ENCODE results near the gene ANKS1B. TPM values are rescaled to one million over a fixed set of nuclear protein-coding genes. Genes with fewer than 3 reads are reported as not detected.

Gene ANKS1B
- total and polyA plus RNA-seq, 2 of the 4 experiments (the other 2 are of a cell fraction): 0.17 to 0.18 TPM

- TF ChIP-seq RCOR1 (IDR thresholded peaks at IDR 0.05; ENCODE audit: insufficient replicate concordance, low read length) (no peak), CHD1 (IDR thresholded peaks at IDR 0.05; ENCODE audit: low read depth, low read length) (no peak), FOS (IDR thresholded peaks at IDR 0.05; ENCODE audit: low read depth, low read length) (no peak), CEBPB (IDR thresholded peaks at IDR 0.05; ENCODE audit: low read depth, low read length) (no peak)
Measured at GRCh38 chr12:99981639-99982190, 3.0 kb downstream of the ANKS1B start (continued).

GRCh38 chr12:99979471-99979870, 5.3 kb downstream of the ANKS1B start:
- intact Hi-C loops (cut with micrococcal nuclease) (no loop called here), dilution Hi-C loops (cut with HindIII; ENCODE audit: low sequenced_read_pairs, unreplicated experiment) (no loop called here), in situ Hi-C loops (cut with MboI; ENCODE audit: low sequenced_read_pairs) (no loop called here)
- ChIA-PET CTCF (no interaction called here), POLR2A (ENCODE audit: unreplicated experiment) (no interaction called here)
- Histone ChIP-seq H4K20me1 (ENCODE audit: insufficient read depth, low read length) (no peaks in the 10 kb centered on the region), H3K79me1 (ENCODE audit: low read depth in 1 of 2, low read length in 2 of 2) (no peaks in the 10 kb centered on the region), H3K14ac (replicated peaks; ENCODE audit: low read depth, low read length) (no peak overlapping the region), H4K8ac (ENCODE audit: low read depth in 2 of 2, low read length in 2 of 2) (no peak overlapping the region), H3K4me1 (ENCODE audit: control insufficient read depth, insufficient read depth, low read length) (no peaks in the 10 kb centered on the region), H2BK120ac (ENCODE audit: low read depth, low read length) (no peak overlapping the region), H3K56ac (ENCODE audit: extremely low read depth, insufficient read depth, low read length) (no peak overlapping the region), H3K27me3 (ENCODE audit: control insufficient read depth, insufficient read depth, low read length) (peaks cover 5% of the 10 kb centered on the region), H3K18ac (ENCODE audit: low read depth, low read length) (no peak overlapping the region), H3K4me2 (ENCODE audit: low read depth, low read length) (no peak overlapping the region), H2AK5ac (ENCODE audit: low read depth, low read length) (no peak overlapping the region), H3K36me3 (ENCODE audit: control insufficient read depth, insufficient read depth, low read length) (no peaks in the 10 kb centered on the region), H3K9me1 (ENCODE audit: insufficient read depth, low read length) (no peaks in the 10 kb centered on the region), H3K9me3 (ENCODE audit: control insufficient read depth, insufficient read depth, low read length) (no peaks in the 10 kb centered on the region), H2AK9ac (replicated peaks; ENCODE audit: low read depth, low read length, poor library complexity) (no peak overlapping the region), H2BK20ac (ENCODE audit: low read depth, low read length) (no peak overlapping the region), H3K27ac (ENCODE audit: insufficient read depth, low read length) (no peak overlapping the region), H2AFZ (replicated peaks; ENCODE audit: low read length, poor library complexity) (no peak overlapping the region), H2BK15ac (ENCODE audit: low read depth, low read length) (no peak overlapping the region), H2BK5ac (ENCODE audit: low read depth, low read length, poor library complexity, severe bottlenecking) (no peak overlapping the region), H4K5ac (ENCODE audit: low read depth, low read length) (no peak overlapping the region), H4K91ac (ENCODE audit: insufficient read depth, low read depth, low read length) (no peak overlapping the region), H3K4me3 (ENCODE audit: insufficient read depth, low read depth, low read length) (no peak overlapping the region), H3K9ac (ENCODE audit: low read depth, low read length) (no peak overlapping the region), H3K4ac (ENCODE audit: low read depth, low read length) (no peak overlapping the region), H3K23ac (ENCODE audit: low read depth, low read length) (no peak overlapping the region)
- TF ChIP-seq NFE2L2 (IDR thresholded peaks at IDR 0.05; ENCODE audit: low read depth, low read length) (no peak), MAFK (IDR thresholded peaks at IDR 0.05; ENCODE audit: low read depth, low read length) (no peak), SMC3 (IDR thresholded peaks at IDR 0.05; ENCODE audit: low read depth, low read length) (no peak), BHLHE40 (IDR thresholded peaks at IDR 0.05; ENCODE audit: low read depth, low read length) (no peak), POLR2A (IDR thresholded peaks at IDR 0.05; ENCODE audit: low read depth, low read length) (no peak), MAZ (IDR thresholded peaks at IDR 0.05; ENCODE audit: borderline replicate concordance, low read depth, low read length) (no peak), ELK1 (IDR thresholded peaks at IDR 0.05; ENCODE audit: borderline replicate concordance, low read depth, low read length) (no peak), RFX5 (IDR thresholded peaks at IDR 0.05; ENCODE audit: low read depth, low read length) (no peak), USF2 (IDR thresholded peaks at IDR 0.05; ENCODE audit: low read depth, low read length) (no peak), CTCF (conservative IDR thresholded peaks at IDR 0.05; ENCODE audit: low read depth, low read length) (no peak), CEBPB (IDR thresholded peaks at IDR 0.05; ENCODE audit: low read depth, low read length) (no peak), FOS (IDR thresholded peaks at IDR 0.05; ENCODE audit: low read depth, low read length) (no peak), RCOR1 (IDR thresholded peaks at IDR 0.05; ENCODE audit: insufficient replicate concordance, low read length) (no peak)
- no TSS peak for BruUV-seq (replicated peaks)
- ATAC-seq (ENCODE audit: low read depth) (no peak), DNase-seq (no peak)
- WGBS, 2 experiments (ENCODE audit: extremely low coverage in 2 of 2, insufficient read length in 1 of 2): no CpG with 5 or more reads among the region's 2 CpGs

All from IMR-90 (cell line).